SK-N-SH treated with all-trans-retinoic acid at 6 μM for 48 hours (cell line): Measurements from ENCODE around the gene ATP6V0E1.

Source experiments
- ARNTL ChIP-seq: fragments of 450-650 bp; formaldehyde crosslinking; IDR thresholded peaks from 2 replicates; pipeline ENCODE4 v1.5.0; 2020; ENCODE audit warnings: low read depth, mild to moderate bottlenecking, moderate library complexity, borderline replicate concordance
- CREB5 ChIP-seq: fragments of 250-450 bp; sonication (Bioruptor Pico); IDR thresholded peaks from 2 replicates; pipeline ENCODE4 v1.5.1; 2020; ENCODE audit warnings: low read depth, mild to moderate bottlenecking, moderate library complexity
- OSR1 ChIP-seq: fragments of 250-450 bp; sonication (Bioruptor Pico); IDR thresholded peaks from 2 replicates; pipeline ENCODE4 v1.8.0; 2022; ENCODE audit warnings: moderate library complexity, mild to moderate bottlenecking, inconsistent platforms
- PATZ1 ChIP-seq: fragments of 250-450 bp; sonication (Bioruptor Pico); IDR thresholded peaks from 2 replicates; pipeline ENCODE4 v1.8.0; 2020; ENCODE audit warnings: mild to moderate bottlenecking, moderate library complexity, borderline replicate concordance
- POU6F1 ChIP-seq: fragments of 250-450 bp; sonication (Bioruptor Pico); IDR thresholded peaks from 2 replicates; pipeline ENCODE4 v1.8.0; 2021; ENCODE audit warnings: low read depth, mild to moderate bottlenecking, moderate library complexity, borderline replicate concordance
- PPARA ChIP-seq: fragments of 250-450 bp; sonication (Bioruptor Pico); IDR thresholded peaks from 2 replicates; pipeline ENCODE4 v1.5.0; 2020; ENCODE audit warnings: mild to moderate bottlenecking, borderline replicate concordance
- SNAI2 ChIP-seq: fragments of 250-450 bp; sonication (Bioruptor Pico); IDR thresholded peaks from 2 replicates; pipeline ENCODE4 v1.5.0; 2020; ENCODE audit warnings: mild to moderate bottlenecking, moderate library complexity
- TOX ChIP-seq: fragments of 250-450 bp; sonication (Bioruptor Pico); IDR thresholded peaks from 2 replicates; pipeline ENCODE4 v1.8.0; 2021; ENCODE audit warnings: mild to moderate bottlenecking, moderate library complexity, borderline replicate concordance
- ZFP3 ChIP-seq: fragments of 250-450 bp; sonication (Bioruptor Pico); IDR thresholded peaks from 2 replicates; pipeline ENCODE4 v1.5.0; 2020; ENCODE audit warnings: mild to moderate bottlenecking, moderate library complexity
- ZNF565 ChIP-seq: fragments of 450-650 bp; formaldehyde crosslinking; conservative IDR thresholded peaks from 2 replicates; pipeline ENCODE4 v1.5.0; 2020; ENCODE audit warnings: low read depth, mild to moderate bottlenecking, moderate library complexity
- TF ChIP-seq, protein P1 (sequence below): fragments of 250-450 bp; sonication (Bioruptor Pico); IDR thresholded peaks from 2 replicates; pipeline ENCODE4 v1.5.1; 2021; ENCODE audit warnings: mild to moderate bottlenecking, moderate library complexity

DNA sequence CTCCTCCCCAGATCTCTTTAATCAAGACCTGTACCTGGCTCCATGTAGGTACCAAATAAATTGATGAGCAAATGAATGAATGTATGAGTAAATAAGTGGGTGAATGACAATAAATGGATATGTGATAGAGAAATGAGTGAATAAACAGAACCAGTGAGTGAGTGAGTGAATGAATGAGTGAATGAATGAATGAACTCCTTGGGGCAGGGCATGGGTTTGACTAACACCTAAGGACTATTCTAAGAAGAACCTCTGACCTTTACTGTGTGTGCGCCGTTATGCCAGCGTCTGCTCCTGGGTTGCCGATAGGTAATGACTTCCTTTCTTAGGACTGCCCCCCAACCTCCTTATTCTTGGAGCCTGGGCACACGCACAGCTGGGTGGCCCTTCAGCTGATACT lies 26.1 kb upstream of the ATP6V0E1 start:
- TF ChIP-seq CREB5 (CRISPR knock-in tag) (no peak), SNAI2 (no peak), PATZ1 (CRISPR knock-in tag) (no peak), PPARA (CRISPR knock-in tag) (no peak), ARNTL (no peak), TOX (no peak), OSR1 (CRISPR knock-in tag) (no peak), ZNF565 (CRISPR knock-in tag) (no peak), POU6F1 (CRISPR knock-in tag) (no peak), ZFP3 (CRISPR knock-in tag) (no peak)
- TF ChIP-seq, protein P1, sequence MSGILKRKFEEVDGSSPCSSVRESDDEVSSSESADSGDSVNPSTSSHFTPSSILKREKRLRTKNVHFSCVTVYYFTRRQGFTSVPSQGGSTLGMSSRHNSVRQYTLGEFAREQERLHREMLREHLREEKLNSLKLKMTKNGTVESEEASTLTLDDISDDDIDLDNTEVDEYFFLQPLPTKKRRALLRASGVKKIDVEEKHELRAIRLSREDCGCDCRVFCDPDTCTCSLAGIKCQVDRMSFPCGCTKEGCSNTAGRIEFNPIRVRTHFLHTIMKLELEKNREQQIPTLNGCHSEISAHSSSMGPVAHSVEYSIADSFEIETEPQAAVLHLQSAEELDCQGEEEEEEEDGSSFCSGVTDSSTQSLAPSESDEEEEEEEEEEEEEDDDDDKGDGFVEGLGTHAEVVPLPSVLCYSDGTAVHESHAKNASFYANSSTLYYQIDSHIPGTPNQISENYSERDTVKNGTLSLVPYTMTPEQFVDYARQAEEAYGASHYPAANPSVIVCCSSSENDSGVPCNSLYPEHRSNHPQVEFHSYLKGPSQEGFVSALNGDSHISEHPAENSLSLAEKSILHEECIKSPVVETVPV (CRISPR knock-in tag): no peak
